ENCODE data around the gene RAPH1.

- no peak for TF ChIP-seq EP300 (IDR thresholded peaks at IDR 0.05; ENCODE audit: borderline replicate concordance)
- no peak for TF ChIP-seq TEAD4 (IDR thresholded peaks at IDR 0.05)
- no peak for TF ChIP-seq YY1 (IDR thresholded peaks at IDR 0.05; ENCODE audit: low read depth)
- no peak for TF ChIP-seq USF1 (IDR thresholded peaks at IDR 0.05)
- no peak for TF ChIP-seq MAX (IDR thresholded peaks at IDR 0.05)
- no peak for TF ChIP-seq CREB1 (IDR thresholded peaks at IDR 0.05; ENCODE audit: low read depth)
- TF ChIP-seq TAF1 (IDR thresholded peaks at IDR 0.05; ENCODE audit: low read depth): no peak
Observed at GRCh38 chr2:203469546-203469945, 65.6 kb downstream of the RAPH1 start.

All from Ishikawa (cell line).